Activated T-helper 1 cell treated with anti-CD3 and anti-CD28 coated beads, Interleukin-12 subunit alpha, Interleukin-12 subunit beta, Interleukin-2, Interleukin-4 antibody, amounts not matched to agents 30 ng/mL and 10 ng/mL and 1 ng/mL, durations not matched to agents 14 hours and 24 hours and 36 hours (primary cell): ENCODE data around the gene PDCD11. TPM values are rescaled to one million over a fixed set of nuclear protein-coding genes. Genes with fewer than 3 reads are reported as not detected.
A peak's percentile ranks its signal among the peaks of the same experiment; 100 is the strongest.

Experiments used
- DNase-seq: peaks from one replicate; pipeline ENCODE4 v3.0.0; 2021; ENCODE audit warnings: low spot score
- H3K27ac Mint-ChIP-seq: one replicate; pipeline ENCODE4 v1.8.0; 2021; ENCODE audit warnings: mild to moderate bottlenecking, mixed read lengths
- H3K27me3 Mint-ChIP-seq: one replicate; pipeline ENCODE4 v1.8.0; 2022; ENCODE audit warnings: mild to moderate bottlenecking, moderate library complexity, mixed read lengths; ENCODE audit not compliant: insufficient read depth
- H3K36me3 Mint-ChIP-seq: one replicate; pipeline ENCODE4 v1.8.0; 2021; ENCODE audit warnings: low read depth, mixed read lengths
- H3K4me1 Mint-ChIP-seq: one replicate; pipeline ENCODE4 v1.8.0; 2021; ENCODE audit warnings: low read depth, mixed read lengths
- H3K4me3 Mint-ChIP-seq: one replicate; pipeline ENCODE4 v1.8.0; 2021; ENCODE audit warnings: mild to moderate bottlenecking, moderate library complexity, mixed read lengths
- H3K9me3 Mint-ChIP-seq: one replicate; pipeline ENCODE4 v1.8.0; 2021; ENCODE audit warnings: mixed read lengths
- intact Hi-C: fragments of 100-400 bp; cut with micrococcal nuclease; formaldehyde crosslinking; loops from one replicate; pipeline ENCODE4 v1.15.1; 2024
- total RNA-seq: library from RNA; stranded (reverse); gene quantifications from 2 replicates; pipeline ENCODE4 v1.2.3, GENCODE V29; 2022

The PDCD11 gene
- total RNA-seq, 1 donor from 2014 or later, result 99.0 TPM

- Mint-ChIP-seq H3K36me3 (peaks cover 69% of the 10 kb centered on the region), H3K4me3 (no peak overlapping the region), H3K27ac (no peak overlapping the region), H3K9me3 (no peaks in the 10 kb centered on the region), H3K27me3 (no peaks in the 10 kb centered on the region), H3K4me1 (peaks cover 41% of the 10 kb centered on the region)
- no peak for DNase-seq
- intact Hi-C loops, result no loop called here
Observed at GRCh38 chr10:103445366-103445765, 48.9 kb downstream of the PDCD11 start.

GRCh38 chr10:103445767-103446567 lies 49.5 kb downstream of the PDCD11 start:
- Mint-ChIP-seq H3K27me3 (no peaks in the 10 kb centered on the region), H3K4me3 (no peak overlapping the region), H3K9me3 (no peaks in the 10 kb centered on the region), H3K4me1 (peaks cover 47% of the 10 kb centered on the region), H3K36me3 (peaks cover 69% of the 10 kb centered on the region), H3K27ac (no peak overlapping the region)
- DNase-seq, result no peak
- intact Hi-C loops, result no loop called here

- Mint-ChIP-seq H3K4me3 (no peak overlapping the region), H3K27ac (no peak overlapping the region), H3K27me3 (no peaks in the 10 kb centered on the region), H3K9me3 (no peaks in the 10 kb centered on the region), H3K4me1 (peaks cover 52% of the 10 kb centered on the region), H3K36me3 (peaks cover 62% of the 10 kb centered on the region)
- no peak for DNase-seq
- intact Hi-C loops, result no loop called here
Observed at GRCh38 chr10:103447187-103447586, 50.8 kb downstream of the PDCD11 start.

- peaks cover 50% of the 10 kb centered on the region for H3K36me3 Mint-ChIP-seq
- no peak for DNase-seq
Observed at GRCh38 chr10:103448746-103449145, 52.3 kb downstream of the PDCD11 start.

GRCh38 chr10:103449208-103450144 lies 53.0 kb downstream of the PDCD11 start:
- DNase-seq, result no peak
- no peaks in the 10 kb centered on the region for H3K27me3 Mint-ChIP-seq
- intact Hi-C loops, result no loop called here
- H3K4me1 Mint-ChIP-seq, result peaks cover 65% of the 10 kb centered on the region
- no peaks in the 10 kb centered on the region for H3K9me3 Mint-ChIP-seq
- peak overlapping the region; percentile 45 for H3K4me3 Mint-ChIP-seq
- peak overlapping the region; percentile 40 for H3K27ac Mint-ChIP-seq
- H3K36me3 Mint-ChIP-seq, result peaks cover 43% of the 10 kb centered on the region

More at GRCh38 chr10:103448746-103449145, 52.3 kb downstream of the PDCD11 start:
- intact Hi-C loops, result no loop called here
- Mint-ChIP-seq H3K4me1 (peaks cover 62% of the 10 kb centered on the region), H3K27ac (peak overlapping the region; percentile 63), H3K9me3 (no peaks in the 10 kb centered on the region), H3K4me3 (peak overlapping the region; percentile 40), H3K27me3 (no peaks in the 10 kb centered on the region)

- no peak for DNase-seq
- Mint-ChIP-seq H3K27me3 (no peaks in the 10 kb centered on the region), H3K4me3 (peak overlapping the region; percentile 90), H3K36me3 (peaks cover 36% of the 10 kb centered on the region), H3K9me3 (no peaks in the 10 kb centered on the region), H3K4me1 (peaks cover 60% of the 10 kb centered on the region), H3K27ac (peak overlapping the region; percentile 18)
- intact Hi-C loops, result no loop called here
Observed at GRCh38 chr10:103450201-103450695, 53.8 kb downstream of the PDCD11 start.

GRCh38 chr10:103451091-103451813 lies 54.8 kb downstream of the PDCD11 start:
- Mint-ChIP-seq H3K27me3 (no peaks in the 10 kb centered on the region), H3K9me3 (no peaks in the 10 kb centered on the region), H3K4me3 (peak overlapping the region; percentile 90), H3K27ac (peak overlapping the region; percentile 88), H3K36me3 (peaks cover 27% of the 10 kb centered on the region), H3K4me1 (peaks cover 50% of the 10 kb centered on the region)
- intact Hi-C loops, result no loop called here
- DNase-seq, result peak; percentile 34

- peaks cover 25% of the 10 kb centered on the region for H3K36me3 Mint-ChIP-seq
- intact Hi-C loops, result loop anchor here (1.0 kb wide), 2 partner anchors 19 to 33 kb away; no protein-coding TSS in a partner anchor
- H3K9me3 Mint-ChIP-seq, result no peaks in the 10 kb centered on the region
- H3K27ac Mint-ChIP-seq, result peak within 1 kb of the TSS; percentile 88
- H3K4me1 Mint-ChIP-seq, result peaks cover 48% of the 10 kb centered on the region
- H3K4me3 Mint-ChIP-seq, result peak within 1 kb of the TSS; percentile 90
- peak; percentile 54 for DNase-seq
- no peaks in the 10 kb centered on the region for H3K27me3 Mint-ChIP-seq
Observed at GRCh38 chr10:103451831-103452505, 55.5 kb downstream of the PDCD11 start, which contains the start of gene CALHM2. CALHM2 (minus strand) TSS chr10:103452370; CDS start chr10:103449941, 2,429 bp downstream.

GRCh38 chr10:103452506-103453230 lies 56.2 kb downstream of the PDCD11 start:
- no peaks in the 10 kb centered on the region for H3K9me3 Mint-ChIP-seq
- no peak for DNase-seq
- H3K27ac Mint-ChIP-seq, result peak overlapping the region; percentile 74
- H3K36me3 Mint-ChIP-seq, result peaks cover 23% of the 10 kb centered on the region
- H3K4me1 Mint-ChIP-seq, result peaks cover 45% of the 10 kb centered on the region
- intact Hi-C loops, result loop anchor here (1.0 kb wide), 2 partner anchors 19 to 33 kb away; no protein-coding TSS in a partner anchor
- peak overlapping the region; percentile 90 for H3K4me3 Mint-ChIP-seq
- no peaks in the 10 kb centered on the region for H3K27me3 Mint-ChIP-seq

- no peaks in the 10 kb centered on the region for H3K27me3 Mint-ChIP-seq
- H3K9me3 Mint-ChIP-seq, result no peaks in the 10 kb centered on the region
- H3K4me3 Mint-ChIP-seq, result peak overlapping the region; percentile 77
- intact Hi-C loops, result no loop called here
- peaks cover 38% of the 10 kb centered on the region for H3K4me1 Mint-ChIP-seq
- peaks cover 15% of the 10 kb centered on the region for H3K36me3 Mint-ChIP-seq
- peak overlapping the region; percentile 25 for H3K27ac Mint-ChIP-seq
- DNase-seq, result no peak
Observed at GRCh38 chr10:103454026-103454425, 57.6 kb downstream of the PDCD11 start.

GRCh38 chr10:103455235-103455634 lies 58.8 kb downstream of the PDCD11 start:
- H3K36me3 Mint-ChIP-seq, result peaks cover 3% of the 10 kb centered on the region
- no peaks in the 10 kb centered on the region for H3K9me3 Mint-ChIP-seq
- no peak for DNase-seq
- peaks cover 38% of the 10 kb centered on the region for H3K4me1 Mint-ChIP-seq
- intact Hi-C loops, result no loop called here
- no peak overlapping the region for H3K4me3 Mint-ChIP-seq
- no peaks in the 10 kb centered on the region for H3K27me3 Mint-ChIP-seq
- H3K27ac Mint-ChIP-seq, result no peak overlapping the region
